Mesothelial cell of epicardium (in vitro differentiated cells): Measurements from ENCODE around the gene ULBP2. TPM values are rescaled to one million over a fixed set of nuclear protein-coding genes. Genes with fewer than 3 reads are reported as not detected.
A peak's percentile ranks its signal among the peaks of the same experiment; 100 is the strongest.
"Not testable (repeated sequence)": the region's sequence is repeated elsewhere in the genome, so short reads cannot be mapped to it uniquely, and the experiment has no call there.

Source experiments
- DNase-seq, 2 experiments: peaks; one replicate each; pipeline ENCODE4 v3.0.0; 2021; ENCODE audit warnings: low spot score in 2 of 2; ENCODE audit not compliant: unreplicated experiment in 2 of 2
- H3K27ac Mint-ChIP-seq: 2 replicates; pipeline ENCODE4 v1.8.0; 2021; ENCODE audit warnings: mixed read lengths
- H3K27me3 Mint-ChIP-seq: 2 replicates; pipeline ENCODE4 v1.8.0; 2021; ENCODE audit warnings: low read depth, mixed read lengths
- H3K36me3 Mint-ChIP-seq: 2 replicates; pipeline ENCODE4 v1.8.0; 2021; ENCODE audit warnings: mixed read lengths
- H3K4me1 Mint-ChIP-seq: 2 replicates; pipeline ENCODE4 v1.8.0; 2021; ENCODE audit warnings: mixed read lengths
- H3K4me3 Mint-ChIP-seq: 2 replicates; pipeline ENCODE4 v1.8.0; 2021; ENCODE audit warnings: mild to moderate bottlenecking, moderate library complexity, mixed read lengths
- H3K9me3 Mint-ChIP-seq: 2 replicates; pipeline ENCODE4 v1.8.0; 2021; ENCODE audit warnings: mixed read lengths
- total RNA-seq: library from RNA; stranded (reverse); gene quantifications from 3 replicates; pipeline ENCODE4 v1.2.1, GENCODE V29; 2021
- TF ChIP-seq, protein P1 (sequence below): fragments of 200-600 bp; sonication (generic); IDR thresholded peaks from one replicate; pipeline ENCODE4 v1.5.0; 2021; ENCODE audit warnings: antibody characterized with exemption; ENCODE audit not compliant: unreplicated experiment

The ULBP2 gene
- total RNA-seq, 1 donor from 2014 or later: 0.42 TPM

DNA sequence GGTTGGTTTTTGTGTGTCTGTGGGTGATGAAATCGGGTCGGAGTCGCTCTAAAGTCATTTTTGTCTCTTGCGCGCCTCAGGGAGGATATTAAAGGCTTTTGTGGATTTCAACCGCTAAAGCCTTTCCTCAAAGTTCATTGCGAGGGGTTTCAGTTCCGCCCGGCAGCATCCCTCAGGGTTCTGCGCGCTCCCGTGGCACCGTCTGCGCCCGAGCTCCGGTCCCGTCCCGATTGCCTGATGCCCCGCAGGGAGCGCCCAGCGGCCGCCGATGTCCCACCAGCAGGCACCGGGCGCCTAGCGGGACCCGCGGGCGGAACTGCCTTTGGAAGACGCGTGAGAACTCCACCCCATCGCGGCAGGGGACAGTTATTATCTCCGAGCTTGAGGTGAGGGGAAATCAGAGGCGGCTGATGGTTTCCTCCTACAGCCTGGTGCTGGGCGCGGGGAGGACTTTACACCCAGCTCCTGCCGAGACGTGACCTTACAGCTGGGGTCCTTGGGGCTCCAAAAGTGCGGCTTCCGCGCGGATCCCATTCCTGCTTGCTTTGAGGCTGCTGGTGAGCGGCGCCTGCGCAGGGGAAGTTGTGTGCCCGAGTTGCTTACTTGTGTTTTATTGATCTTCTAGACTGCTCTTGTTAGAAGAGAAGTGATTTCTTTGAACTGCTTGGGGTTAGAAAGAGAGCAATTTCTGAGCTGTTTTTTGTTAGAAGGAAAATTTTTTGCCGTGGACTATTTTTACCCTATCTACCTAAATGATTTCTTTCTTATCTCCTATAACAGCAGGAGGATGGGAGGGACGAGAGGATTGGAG, 49.1 kb downstream of the ULBP2 start:
- peak in 1 of 2 experiments; percentile 51 for DNase-seq
- Mint-ChIP-seq H3K27me3 (peaks cover 99% of the 10 kb centered on the region), H3K9me3 (peaks cover 16% of the 10 kb centered on the region), H3K27ac (no peak overlapping the region), H3K36me3 (peaks cover 11% of the 10 kb centered on the region), H3K4me3 (peak overlapping the region; percentile 49), H3K4me1 (peaks cover 16% of the 10 kb centered on the region)
- TF ChIP-seq, protein P1, sequence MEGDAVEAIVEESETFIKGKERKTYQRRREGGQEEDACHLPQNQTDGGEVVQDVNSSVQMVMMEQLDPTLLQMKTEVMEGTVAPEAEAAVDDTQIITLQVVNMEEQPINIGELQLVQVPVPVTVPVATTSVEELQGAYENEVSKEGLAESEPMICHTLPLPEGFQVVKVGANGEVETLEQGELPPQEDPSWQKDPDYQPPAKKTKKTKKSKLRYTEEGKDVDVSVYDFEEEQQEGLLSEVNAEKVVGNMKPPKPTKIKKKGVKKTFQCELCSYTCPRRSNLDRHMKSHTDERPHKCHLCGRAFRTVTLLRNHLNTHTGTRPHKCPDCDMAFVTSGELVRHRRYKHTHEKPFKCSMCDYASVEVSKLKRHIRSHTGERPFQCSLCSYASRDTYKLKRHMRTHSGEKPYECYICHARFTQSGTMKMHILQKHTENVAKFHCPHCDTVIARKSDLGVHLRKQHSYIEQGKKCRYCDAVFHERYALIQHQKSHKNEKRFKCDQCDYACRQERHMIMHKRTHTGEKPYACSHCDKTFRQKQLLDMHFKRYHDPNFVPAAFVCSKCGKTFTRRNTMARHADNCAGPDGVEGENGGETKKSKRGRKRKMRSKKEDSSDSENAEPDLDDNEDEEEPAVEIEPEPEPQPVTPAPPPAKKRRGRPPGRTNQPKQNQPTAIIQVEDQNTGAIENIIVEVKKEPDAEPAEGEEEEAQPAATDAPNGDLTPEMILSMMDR: no peak

DNA sequence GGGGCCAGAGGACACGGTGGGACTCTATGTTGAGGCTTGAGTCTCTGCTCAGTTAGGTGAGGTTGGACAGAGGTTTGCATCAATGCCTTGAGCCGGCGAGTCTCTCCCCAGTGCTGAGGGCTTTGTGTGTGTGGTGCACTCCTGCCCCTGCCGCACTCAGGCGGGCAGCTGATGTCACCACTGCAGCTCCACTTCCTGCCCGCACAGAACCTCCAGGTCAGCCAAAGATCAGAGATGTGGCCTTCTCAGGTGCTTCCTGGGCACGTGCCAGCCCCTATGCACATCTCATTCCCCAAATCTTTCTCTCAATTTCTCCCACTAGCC, 49.6 kb downstream of the ULBP2 start:
- Mint-ChIP-seq H3K36me3 (peaks cover 11% of the 10 kb centered on the region), H3K4me3 (peak overlapping the region; percentile 49), H3K9me3 (peaks cover 16% of the 10 kb centered on the region), H3K4me1 (peaks cover 16% of the 10 kb centered on the region), H3K27me3 (peaks cover 99% of the 10 kb centered on the region)
- H3K27ac Mint-ChIP-seq: not testable (repeated sequence)
- DNase-seq: peak in 1 of 2 experiments; percentile 27

GRCh38 chr6:149991838-149992237, 50.0 kb downstream of the ULBP2 start:
- H3K4me3 Mint-ChIP-seq: no peak overlapping the region
- no peak overlapping the region for H3K27ac Mint-ChIP-seq
- H3K36me3 Mint-ChIP-seq: peaks cover 11% of the 10 kb centered on the region
- peaks cover 99% of the 10 kb centered on the region for H3K27me3 Mint-ChIP-seq
- H3K4me1 Mint-ChIP-seq: peaks cover 16% of the 10 kb centered on the region
- TF ChIP-seq, protein P1: no peak
- peaks cover 16% of the 10 kb centered on the region for H3K9me3 Mint-ChIP-seq
- peak in 1 of 2 experiments; percentile 5 for DNase-seq

GRCh38 chr6:149995235-149995750, 53.5 kb downstream of the ULBP2 start:
- Mint-ChIP-seq H3K4me1 (peaks cover 9% of the 10 kb centered on the region), H3K4me3 (no peak overlapping the region), H3K27ac (no peak overlapping the region), H3K9me3 (no peaks in the 10 kb centered on the region), H3K27me3 (peaks cover 96% of the 10 kb centered on the region), H3K36me3 (no peaks in the 10 kb centered on the region)
- no peak for DNase-seq
- TF ChIP-seq, protein P1: no peak

DNA sequence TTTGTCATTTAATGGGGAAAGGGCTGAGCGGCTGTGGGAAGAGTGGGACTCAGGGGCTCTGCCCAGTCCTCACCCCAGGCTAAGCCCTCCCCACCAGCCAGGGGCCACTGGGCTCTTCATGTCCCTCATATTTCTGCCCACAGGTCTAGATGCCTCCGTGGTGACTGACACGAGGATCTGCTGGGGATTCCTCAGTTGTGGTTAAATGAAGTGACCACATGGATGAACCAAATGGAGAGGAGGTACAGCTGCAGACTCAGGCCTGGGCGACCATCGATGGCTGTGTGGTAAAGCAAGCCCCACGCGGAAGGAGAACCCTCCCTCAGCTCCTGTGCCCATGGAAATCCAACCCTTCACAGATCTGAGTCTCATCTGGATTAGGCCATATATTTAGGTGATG, 54.2 kb downstream of the ULBP2 start:
- DNase-seq: no peak
- Mint-ChIP-seq H3K4me3 (no peak overlapping the region), H3K27me3 (peaks cover 96% of the 10 kb centered on the region), H3K4me1 (peaks cover 4% of the 10 kb centered on the region), H3K9me3 (no peaks in the 10 kb centered on the region), H3K27ac (no peak overlapping the region), H3K36me3 (no peaks in the 10 kb centered on the region)
- TF ChIP-seq, protein P1: no peak

Other genes with a start within 250 kb of the ULBP2 start
- 38.4 to 39.4 TPM (median 39.0 TPM) in 3 replicates for gene LATS1, start 223.9 kb upstream of the ULBP2 start, total RNA-seq
- gene NUP43, start 195.5 kb upstream of the ULBP2 start, total RNA-seq: 38.8 to 41.0 TPM (median 40.2 TPM) in 3 replicates
- 43.4 to 45.6 TPM (median 44.4 TPM) in 3 replicates for gene PCMT1, start 192.3 kb upstream of the ULBP2 start, total RNA-seq
- gene LRP11, start 77.7 kb upstream of the ULBP2 start, total RNA-seq: 17.2 to 17.9 TPM (median 17.8 TPM) in 3 replicates
- gene RAET1E, start 43.9 kb upstream of the ULBP2 start, total RNA-seq: not detected in 3 replicates
- not detected in 3 replicates for gene RAET1G, start 18.9 kb upstream of the ULBP2 start, total RNA-seq
- gene ULBP1, start 21.9 kb downstream of the ULBP2 start, total RNA-seq: 0.07 to 0.11 TPM (median 0.11 TPM) in 3 replicates
- gene RAET1L, start 83.5 kb downstream of the ULBP2 start, total RNA-seq: not detected in 3 replicates
- 4.3 to 6.4 TPM (median 5.4 TPM) in 3 replicates for gene ULBP3, start 127.1 kb downstream of the ULBP2 start, total RNA-seq
- 0.16 to 0.38 TPM (median 0.27 TPM) in 3 replicates for gene PPP1R14C, start 201.0 kb downstream of the ULBP2 start, total RNA-seq